Retinal pigment epithelial cell (primary cell): ENCODE measurements around the gene SEMA5A.

Experiments used
- DNase-seq: peaks from one replicate; pipeline ENCODE4 v3.0.0-alpha.2; 2010; ENCODE audit warnings: low read depth
- H3K4me3 ChIP-seq: 2 replicates; pipeline ENCODE4 v1.5.1; 2011; ENCODE audit warnings: mild to moderate bottlenecking, low read length, control low read depth, moderate library complexity
- CTCF ChIP-seq: conservative IDR thresholded peaks from 2 replicates; pipeline ENCODE4 v1.5.1; 2011; ENCODE audit warnings: low read depth, low read length, control low read depth, inconsistent platforms

Gene SEMA5A

GRCh38 chr5:9045946-9046345 lies 499.9 kb downstream of the SEMA5A start:
- no peak overlapping the region for H3K4me3 ChIP-seq
- TF ChIP-seq CTCF = no peak
- no peak for DNase-seq

GRCh38 chr5:9042241-9042640 lies 503.6 kb downstream of the SEMA5A start:
- DNase-seq = no peak
- no peak overlapping the region for H3K4me3 ChIP-seq
- TF ChIP-seq CTCF = no peak

- no peak for TF ChIP-seq CTCF
- H3K4me3 ChIP-seq = no peak overlapping the region
- no peak for DNase-seq
Measured at GRCh38 chr5:9040475-9040874, 505.4 kb downstream of the SEMA5A start.

- no peak overlapping the region for H3K4me3 ChIP-seq
- no peak for TF ChIP-seq CTCF
- no peak for DNase-seq
Measured at GRCh38 chr5:9037048-9037447, 508.8 kb downstream of the SEMA5A start.

GRCh38 chr5:9035346-9035745 lies 510.5 kb downstream of the SEMA5A start:
- no peak overlapping the region for H3K4me3 ChIP-seq
- DNase-seq = no peak
- TF ChIP-seq CTCF = no peak

- TF ChIP-seq CTCF = no peak
- H3K4me3 ChIP-seq = no peak overlapping the region
- no peak for DNase-seq
Measured at GRCh38 chr5:9034649-9035048, 511.2 kb downstream of the SEMA5A start.

- DNase-seq = no peak
- TF ChIP-seq CTCF = no peak
- H3K4me3 ChIP-seq = no peak overlapping the region
Measured at GRCh38 chr5:9033524-9033923, 512.4 kb downstream of the SEMA5A start.
